Fibroblast of lung (primary cell): ENCODE measurements around the gene MTR. TPM values are rescaled to one million over a fixed set of nuclear protein-coding genes. Genes with fewer than 3 reads are reported as not detected.

Experiments used
- DNase-seq, 2 donors: peaks; one replicate each; pipeline versions ENCODE4 v3.0.0 to v3.0.0-alpha.2; 2010; ENCODE audit warnings: low read depth in 2 of 2
- H2AFZ ChIP-seq: 2 replicates; pipeline ENCODE4 v1.5.1; 2012; ENCODE audit warnings: low read length, control low read depth, inconsistent platforms
- H3K27ac ChIP-seq: 2 replicates; pipeline ENCODE4 v1.5.1; 2011; ENCODE audit warnings: low read length, control low read depth; ENCODE audit not compliant: insufficient read depth
- H3K27me3 ChIP-seq: 2 replicates; pipeline ENCODE4 v1.5.1; 2011; ENCODE audit warnings: mild to moderate bottlenecking, low read length; ENCODE audit not compliant: control insufficient read depth, insufficient read depth
- H3K36me3 ChIP-seq: 2 replicates; pipeline ENCODE4 v1.5.1; 2011; ENCODE audit warnings: low read length; ENCODE audit not compliant: control insufficient read depth, insufficient read depth
- H3K4me1 ChIP-seq: 2 replicates; pipeline ENCODE4 v1.5.1; 2011; ENCODE audit warnings: low read length; ENCODE audit not compliant: control insufficient read depth, insufficient read depth; ENCODE audit errors: extremely low read depth
- H3K4me2 ChIP-seq: 2 replicates; pipeline ENCODE4 v1.5.1; 2011; ENCODE audit warnings: low read length, control low read depth; ENCODE audit not compliant: insufficient read depth; ENCODE audit errors: extremely low read depth
- H3K4me3 ChIP-seq, 4 experiments: fragments of 200-600 bp in 1 of 4; sonication (generic) in 1 of 4; replicated peaks in 1 of 4; 2 replicates each; pipeline ENCODE4 v1.5.1; 2011 to 2016; ENCODE audit warnings: low read length in 4 of 4, low read depth in 3 of 4, mild to moderate bottlenecking in 3 of 4, control low read depth in 2 of 4, inconsistent platforms in 1 of 4, mixed read lengths in 1 of 4; ENCODE audit not compliant: insufficient read depth in 1 of 4; ENCODE audit errors: control extremely low read depth in 1 of 4
- H3K79me2 ChIP-seq: 2 replicates; pipeline ENCODE4 v1.5.1; 2012; ENCODE audit warnings: mild to moderate bottlenecking, low read length, inconsistent platforms; ENCODE audit not compliant: control insufficient read depth, insufficient read depth
- H3K9ac ChIP-seq: 2 replicates; pipeline ENCODE4 v1.5.1; 2011; ENCODE audit warnings: mild to moderate bottlenecking, low read length, control low read depth; ENCODE audit not compliant: insufficient read depth
- H3K9me3 ChIP-seq: 2 replicates; pipeline ENCODE4 v1.5.1; 2012; ENCODE audit warnings: low read depth, low read length; ENCODE audit not compliant: control insufficient read depth, insufficient read depth
- H4K20me1 ChIP-seq: 2 replicates; pipeline ENCODE4 v1.5.1; 2011; ENCODE audit warnings: low read length; ENCODE audit not compliant: control insufficient read depth, insufficient read depth; ENCODE audit errors: extremely low read depth
- EZH2 ChIP-seq: IDR thresholded peaks from 2 replicates; pipeline ENCODE4 v1.5.1; 2012; ENCODE audit warnings: low read length, control low read depth, mild to moderate bottlenecking; ENCODE audit errors: missing control alignments
- polyA plus RNA-seq, 2 donors: library from polyadenylated mRNA; depleted of rRNA in 1 of 2; stranded (reverse) in 1 of 2; unstranded in 1 of 2; fragments of >200 nt; gene quantifications; 2 replicates each; pipeline ENCODE4 v1.2.1, GENCODE V29; 2011 to 2012; ENCODE audit warnings: missing spikeins in 1 of 2
- total RNA-seq: library from RNA; depleted of rRNA; stranded (reverse); fragments of >200 nt; gene quantifications from 2 replicates; pipeline ENCODE4 v1.2.1, GENCODE V29; 2014
- TF ChIP-seq, protein P1 (sequence below), 2 donors: IDR thresholded peaks in 1 of 2; conservative IDR thresholded peaks in 1 of 2; 1 replicate in 1 of 2; 2 replicates in 1 of 2; pipeline ENCODE4 v1.5.1; 2011 to 2012; ENCODE audit warnings: low read length in 2 of 2, control low read depth in 1 of 2, inconsistent platforms in 1 of 2, low read depth in 1 of 2, mild to moderate bottlenecking in 1 of 2

MTR gene
- total and polyA plus RNA-seq, 2 donors (not counting 1 experiment from before 2014, with no cell fraction given), result 20.0 to 32.2 TPM

DNA sequence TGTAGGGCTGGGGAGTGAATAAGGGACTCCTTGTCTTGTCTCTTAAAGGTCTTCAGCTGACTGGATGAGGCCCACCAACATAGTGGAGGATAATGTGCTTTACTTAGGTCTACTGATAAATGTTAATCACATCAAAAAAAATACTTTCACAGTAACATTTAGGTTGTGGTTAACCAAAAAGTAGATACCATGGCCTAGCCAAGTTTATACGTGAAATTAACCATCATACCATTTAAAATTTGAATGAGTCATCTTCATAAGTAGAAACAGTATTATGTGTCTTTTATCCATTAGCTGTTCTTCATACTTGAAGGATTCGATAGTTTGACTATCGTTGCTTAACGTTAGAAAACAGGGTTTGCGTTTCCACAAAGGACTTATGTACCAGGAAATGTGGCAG lies 80.9 kb downstream of the MTR start:
- Histone ChIP-seq H3K9me3 (no peaks in the 10 kb centered on the region), H2AFZ (no peak overlapping the region), H4K20me1 (no peaks in the 10 kb centered on the region), H3K27ac (no peak overlapping the region), H3K4me3 (no peak overlapping the region), H3K36me3 (no peaks in the 10 kb centered on the region), H3K79me2 (no peaks in the 10 kb centered on the region), H3K9ac (no peak overlapping the region), H3K4me1 (no peaks in the 10 kb centered on the region), H3K4me2 (no peak overlapping the region), H3K27me3 (no peaks in the 10 kb centered on the region)
- DNase-seq, result peak; percentile 10 to 31
- TF ChIP-seq, protein P1, sequence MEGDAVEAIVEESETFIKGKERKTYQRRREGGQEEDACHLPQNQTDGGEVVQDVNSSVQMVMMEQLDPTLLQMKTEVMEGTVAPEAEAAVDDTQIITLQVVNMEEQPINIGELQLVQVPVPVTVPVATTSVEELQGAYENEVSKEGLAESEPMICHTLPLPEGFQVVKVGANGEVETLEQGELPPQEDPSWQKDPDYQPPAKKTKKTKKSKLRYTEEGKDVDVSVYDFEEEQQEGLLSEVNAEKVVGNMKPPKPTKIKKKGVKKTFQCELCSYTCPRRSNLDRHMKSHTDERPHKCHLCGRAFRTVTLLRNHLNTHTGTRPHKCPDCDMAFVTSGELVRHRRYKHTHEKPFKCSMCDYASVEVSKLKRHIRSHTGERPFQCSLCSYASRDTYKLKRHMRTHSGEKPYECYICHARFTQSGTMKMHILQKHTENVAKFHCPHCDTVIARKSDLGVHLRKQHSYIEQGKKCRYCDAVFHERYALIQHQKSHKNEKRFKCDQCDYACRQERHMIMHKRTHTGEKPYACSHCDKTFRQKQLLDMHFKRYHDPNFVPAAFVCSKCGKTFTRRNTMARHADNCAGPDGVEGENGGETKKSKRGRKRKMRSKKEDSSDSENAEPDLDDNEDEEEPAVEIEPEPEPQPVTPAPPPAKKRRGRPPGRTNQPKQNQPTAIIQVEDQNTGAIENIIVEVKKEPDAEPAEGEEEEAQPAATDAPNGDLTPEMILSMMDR (conservative IDR thresholded peaks at IDR 0.05 in 1 of 2, IDR thresholded peaks at IDR 0.05 in 1 of 2; ENCODE audit: low read depth in 1 of 2, low read length in 2 of 2), result no peak
- no peak for TF ChIP-seq EZH2

DNA sequence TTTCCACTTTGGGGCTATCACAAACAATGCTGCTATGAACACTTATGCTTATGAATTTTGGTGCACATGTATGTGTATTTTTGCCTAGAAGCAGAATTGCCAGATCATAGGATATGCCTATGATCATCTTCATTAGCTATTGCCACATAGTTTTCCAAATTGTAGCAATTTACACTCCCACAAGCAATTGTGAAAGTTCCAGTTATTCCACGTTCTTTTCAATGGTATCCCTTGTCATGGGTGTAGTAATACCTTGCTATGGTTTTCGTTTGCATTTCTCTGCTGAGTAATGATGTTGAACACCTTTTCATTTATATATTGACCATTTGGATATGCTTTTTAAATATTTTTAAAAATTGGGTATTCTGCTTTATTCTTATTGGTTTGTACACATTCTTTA lies 82.6 kb downstream of the MTR start:
- TF ChIP-seq, protein P1 (conservative IDR thresholded peaks at IDR 0.05 in 1 of 2, IDR thresholded peaks at IDR 0.05 in 1 of 2; ENCODE audit: low read depth in 1 of 2, low read length in 2 of 2), result no peak
- no peaks in the 10 kb centered on the region for H3K27me3 ChIP-seq
- H3K27ac ChIP-seq, result no peak overlapping the region
- no peaks in the 10 kb centered on the region for H3K36me3 ChIP-seq
- no peak for DNase-seq
- H3K9ac ChIP-seq, result no peak overlapping the region
- no peak overlapping the region for H3K4me2 ChIP-seq
- no peak overlapping the region for H2AFZ ChIP-seq
- no peaks in the 10 kb centered on the region for H4K20me1 ChIP-seq
- no peaks in the 10 kb centered on the region for H3K79me2 ChIP-seq
- H3K9me3 ChIP-seq, result no peaks in the 10 kb centered on the region
- H3K4me1 ChIP-seq, result no peaks in the 10 kb centered on the region
- no peak overlapping the region for H3K4me3 ChIP-seq

DNA sequence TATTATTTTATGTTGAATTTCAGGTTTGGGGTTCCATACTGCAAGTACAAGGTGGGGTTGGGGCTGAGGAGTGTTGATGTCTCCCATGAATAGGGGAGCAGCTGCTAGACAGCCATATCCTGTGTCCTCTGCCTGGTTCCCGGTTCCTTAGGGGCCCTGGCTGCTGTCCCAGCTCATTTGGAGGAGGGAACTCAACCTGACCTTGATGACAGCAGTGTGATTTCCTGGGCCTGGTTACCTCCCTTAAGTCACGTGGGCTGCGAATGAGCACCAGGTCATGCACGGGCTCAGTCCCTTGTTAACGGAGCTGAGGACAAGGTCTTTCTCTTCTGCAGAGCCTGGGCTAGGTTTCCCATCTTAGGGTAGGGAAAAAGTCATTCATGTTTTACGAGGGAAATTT lies 85.1 kb downstream of the MTR start:
- no peak for DNase-seq
- TF ChIP-seq, protein P1 (conservative IDR thresholded peaks at IDR 0.05 in 1 of 2, IDR thresholded peaks at IDR 0.05 in 1 of 2; ENCODE audit: low read depth in 1 of 2, low read length in 2 of 2), result no peak
- TF ChIP-seq EZH2, result no peak
- no peak overlapping the region for H3K9ac ChIP-seq
- no peak overlapping the region for H2AFZ ChIP-seq
- H3K27ac ChIP-seq, result no peak overlapping the region
- H4K20me1 ChIP-seq, result no peaks in the 10 kb centered on the region
- no peaks in the 10 kb centered on the region for H3K36me3 ChIP-seq
- H3K4me2 ChIP-seq, result no peak overlapping the region
- no peaks in the 10 kb centered on the region for H3K9me3 ChIP-seq
- no peaks in the 10 kb centered on the region for H3K27me3 ChIP-seq
- H3K4me1 ChIP-seq, result no peaks in the 10 kb centered on the region
- no peak overlapping the region for H3K4me3 ChIP-seq
- no peaks in the 10 kb centered on the region for H3K79me2 ChIP-seq
